ENCODE results near the gene ADRM1. TPM values are rescaled to one million over a fixed set of nuclear protein-coding genes. Genes with fewer than 3 reads are reported as not detected.

Gene ADRM1
- total and polyA plus RNA-seq, 2 experiments from 2014 or later = 206 to 243 TPM

DNA sequence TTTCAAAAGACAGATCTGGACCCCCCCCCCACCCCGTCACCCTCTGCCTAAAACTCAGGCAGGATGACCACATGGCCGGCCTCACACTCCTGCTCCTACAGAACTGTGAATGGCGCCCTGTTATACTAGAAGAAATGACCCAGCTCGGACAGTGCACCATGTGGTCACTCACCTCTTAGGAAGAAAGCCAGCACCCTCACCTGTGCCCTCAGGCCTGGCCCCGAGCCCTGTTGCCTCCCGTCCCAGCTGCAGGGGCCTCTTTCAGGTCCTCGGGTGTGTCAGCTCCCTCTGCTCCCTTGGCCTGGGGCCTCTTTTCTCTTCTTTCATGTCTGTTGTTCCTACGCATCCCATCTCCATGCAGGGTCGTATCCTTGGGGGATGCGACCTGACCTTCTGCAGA is 40.7 kb upstream of the ADRM1 start:
- Mint-ChIP-seq H3K9me3 (peaks cover 13% of the 10 kb centered on the region; the same call in 2 of the 3 replicates), H3K27ac (no peak overlapping the region), H3K4me1 (no peaks in the 10 kb centered on the region; the same call in 2 of the 3 replicates), H3K27me3 (ENCODE audit: insufficient read depth, low read depth, poor library complexity) (peaks cover 2% of the 10 kb centered on the region), H3K4me3 (no peak overlapping the region), H3K36me3 (ENCODE audit: low read depth) (peaks cover 56% of the 10 kb centered on the region)
- no peaks in the 10 kb centered on the region for H3K27me3 ChIP-seq (ENCODE audit: insufficient read depth)
- H3K36me3 ChIP-seq (ENCODE audit: insufficient read depth) = peaks cover 16% of the 10 kb centered on the region
- H3K4me3 ChIP-seq = no peak overlapping the region
- H3F3A ChIP-seq (replicated peaks; ENCODE audit: low read depth) = no peaks in the 10 kb centered on the region
- H3K27ac ChIP-seq (ENCODE audit: low read depth) = no peak overlapping the region
- no peak for DNase-seq (ENCODE audit: low spot score)
- no peak for TF ChIP-seq CTCF (conservative IDR thresholded peaks at IDR 0.05; ENCODE audit: low read depth in 2 of 2)
- TF ChIP-seq REST (IDR thresholded peaks at IDR 0.05; ENCODE audit: unreplicated experiment) = no peak
- TF ChIP-seq EZH2 (IDR thresholded peaks at IDR 0.05; ENCODE audit: low read depth, unreplicated experiment) = no peak
- no peaks in the 10 kb centered on the region for H3K9me2 ChIP-seq (ENCODE audit: insufficient read depth)
- ATAC-seq = no peak
- H3K79me2 ChIP-seq (replicated peaks; ENCODE audit: insufficient read depth) = peaks cover 7% of the 10 kb centered on the region; the same call in 1 of the 2 replicates
- no peak overlapping the region for H2AFZ ChIP-seq
- H3K4me2 ChIP-seq = no peak overlapping the region
- H4K20me1 ChIP-seq (replicated peaks; ENCODE audit: insufficient read depth) = no peaks in the 10 kb centered on the region; the same call in 1 of the 2 replicates
- H3K4me1 ChIP-seq (ENCODE audit: insufficient read depth) = no peaks in the 10 kb centered on the region

- H4K20me1 ChIP-seq (replicated peaks; ENCODE audit: insufficient read depth) = no peaks in the 10 kb centered on the region; the same call in 1 of the 2 replicates
- no peaks in the 10 kb centered on the region for H3K27me3 ChIP-seq (ENCODE audit: insufficient read depth)
- no peak for ATAC-seq
- no peak overlapping the region for H3K27ac Mint-ChIP-seq
- no peak overlapping the region for H3K27ac ChIP-seq (ENCODE audit: low read depth)
- no peaks in the 10 kb centered on the region for H3K4me1 ChIP-seq (ENCODE audit: insufficient read depth)
- H3K4me2 ChIP-seq = no peak overlapping the region
- peaks cover 1% of the 10 kb centered on the region; the same call in 1 of the 2 replicates for H3K79me2 ChIP-seq (replicated peaks; ENCODE audit: insufficient read depth)
- H3K27me3 Mint-ChIP-seq (ENCODE audit: insufficient read depth, low read depth, poor library complexity) = peaks cover 2% of the 10 kb centered on the region
- peaks cover 59% of the 10 kb centered on the region for H3K36me3 Mint-ChIP-seq (ENCODE audit: low read depth)
- H3K9me3 Mint-ChIP-seq = peaks cover 13% of the 10 kb centered on the region; the same call in 2 of the 3 replicates
- H3K4me1 Mint-ChIP-seq = no peaks in the 10 kb centered on the region; the same call in 2 of the 3 replicates
- DNase-seq (ENCODE audit: low spot score) = no peak
- no peak overlapping the region for H3K4me3 Mint-ChIP-seq
- H3K36me3 ChIP-seq (ENCODE audit: insufficient read depth) = peaks cover 16% of the 10 kb centered on the region
- H3F3A ChIP-seq (replicated peaks; ENCODE audit: low read depth) = no peaks in the 10 kb centered on the region
- H3K9me2 ChIP-seq (ENCODE audit: insufficient read depth) = no peaks in the 10 kb centered on the region
- H2AFZ ChIP-seq = no peak overlapping the region
- no peak overlapping the region for H3K4me3 ChIP-seq
- TF ChIP-seq NANOG (IDR thresholded peaks at IDR 0.05; ENCODE audit: borderline replicate concordance) = no peak
- no peak for TF ChIP-seq POLR2AphosphoS5 (IDR thresholded peaks at IDR 0.05; ENCODE audit: low read depth)
- TF ChIP-seq ZNF114 (CRISPR knock-in tag; IDR thresholded peaks at IDR 0.05) = no peak
- no peak for TF ChIP-seq CREB1 (CRISPR knock-in tag; IDR thresholded peaks at IDR 0.05; ENCODE audit: low read depth)
- TF ChIP-seq REST (IDR thresholded peaks at IDR 0.05; ENCODE audit: unreplicated experiment) = no peak
- TF ChIP-seq CTCF (conservative IDR thresholded peaks at IDR 0.05; ENCODE audit: low read depth in 2 of 2) = no peak
- no peak for TF ChIP-seq ZNF331 (CRISPR knock-in tag; IDR thresholded peaks at IDR 0.05; ENCODE audit: low read depth)
- TF ChIP-seq EZH2 (IDR thresholded peaks at IDR 0.05; ENCODE audit: low read depth, unreplicated experiment) = no peak
These were observed 39.4 kb upstream of the ADRM1 start for GRCh38 chr20:62263396-62263795.

All from GM23338 (cell line).